Loucy (cell line): ENCODE results near the gene CEMIP2.

Experiments
- H2AFZ ChIP-seq: fragments of 200-600 bp; sonication (generic); 2 replicates; pipeline ENCODE4 v1.6.0; 2016; ENCODE audit warnings: antibody characterized with exemption, mild to moderate bottlenecking, low read length, moderate library complexity
- H3F3A ChIP-seq: fragments of 200-600 bp; 2 replicates; pipeline ENCODE4 v1.6.0; 2016; ENCODE audit warnings: antibody characterized with exemption, low read depth, mild to moderate bottlenecking
- H3K27me3 ChIP-seq: fragments of 200-600 bp; sonication (generic); 2 replicates; pipeline ENCODE4 v1.6.1; 2014; ENCODE audit warnings: low read length, mild to moderate bottlenecking; ENCODE audit not compliant: insufficient read depth, poor library complexity, severe bottlenecking
- H3K36me3 ChIP-seq: fragments of 200-600 bp; sonication (generic); 2 replicates; pipeline ENCODE4 v1.6.1; 2016; ENCODE audit warnings: low read length; ENCODE audit not compliant: insufficient read depth
- H3K4me1 ChIP-seq: fragments of 200-600 bp; sonication (generic); 2 replicates; pipeline ENCODE4 v1.5.1; 2014; ENCODE audit warnings: low read length, mild to moderate bottlenecking; ENCODE audit not compliant: insufficient read depth, poor library complexity, severe bottlenecking
- H3K4me2 ChIP-seq: fragments of 200-600 bp; sonication (generic); 2 replicates; pipeline ENCODE4 v1.6.0; 2014; ENCODE audit warnings: antibody characterized with exemption, low read length, low read depth, mild to moderate bottlenecking; ENCODE audit not compliant: poor library complexity, severe bottlenecking
- H3K4me3 ChIP-seq: fragments of 200-600 bp; sonication (generic); 2 replicates; pipeline ENCODE4 v1.5.1; 2014; ENCODE audit warnings: low read length, mild to moderate bottlenecking, mixed read lengths; ENCODE audit not compliant: poor library complexity, severe bottlenecking
- H3K79me2 ChIP-seq: fragments of 200-600 bp; sonication (generic); 2 replicates; pipeline ENCODE4 v1.6.1; 2014; ENCODE audit warnings: low read length; ENCODE audit not compliant: insufficient read depth
- H3K9ac ChIP-seq: fragments of 200-600 bp; sonication (generic); 2 replicates; pipeline ENCODE4 v1.6.0; 2014; ENCODE audit warnings: mild to moderate bottlenecking, low read depth, low read length, moderate library complexity; ENCODE audit not compliant: poor library complexity, severe bottlenecking
- H3K9me2 ChIP-seq: fragments of 200-600 bp; sonication (generic); replicated peaks from 2 replicates; pipeline ENCODE4 v1.6.1; 2016; ENCODE audit warnings: low read depth, low read length, mixed read lengths
- H3K9me3 ChIP-seq: fragments of 200-600 bp; sonication (generic); 2 replicates; pipeline ENCODE4 v1.6.1; 2014; ENCODE audit warnings: mild to moderate bottlenecking, antibody characterized with exemption, low read length, low read depth; ENCODE audit not compliant: insufficient read depth
- H4K20me1 ChIP-seq: fragments of 200-600 bp; sonication (generic); 2 replicates; pipeline ENCODE4 v1.6.0; 2014; ENCODE audit warnings: antibody characterized with exemption, low read length, mild to moderate bottlenecking; ENCODE audit not compliant: insufficient read depth, poor library complexity, severe bottlenecking
- CTCF ChIP-seq: fragments of 200-600 bp; sonication (generic); conservative IDR thresholded peaks from 2 replicates; pipeline ENCODE4 v1.5.1; 2014; ENCODE audit warnings: mild to moderate bottlenecking, antibody characterized with exemption, low read length
- EZH2phosphoT487 ChIP-seq: fragments of 200-600 bp; IDR thresholded peaks from 2 replicates; pipeline ENCODE4 v1.6.1; 2018; ENCODE audit warnings: antibody characterized with exemption, mild to moderate bottlenecking, moderate library complexity, borderline replicate concordance

CEMIP2 gene

GRCh38 chr9:71638627-71639026 lies 129.7 kb downstream of the CEMIP2 start:
- TF ChIP-seq CTCF (no peak), EZH2phosphoT487 (no peak)
- no peaks in the 10 kb centered on the region for H3K9me2 ChIP-seq
- H3K9ac ChIP-seq: no peak overlapping the region
- no peak overlapping the region for H3K4me3 ChIP-seq
- H2AFZ ChIP-seq: no peak overlapping the region
- H4K20me1 ChIP-seq: no peaks in the 10 kb centered on the region
- H3K4me2 ChIP-seq: no peak overlapping the region
- no peaks in the 10 kb centered on the region for H3F3A ChIP-seq
- H3K4me1 ChIP-seq: peaks cover 10% of the 10 kb centered on the region
- no peaks in the 10 kb centered on the region for H3K27me3 ChIP-seq
- no peaks in the 10 kb centered on the region for H3K9me3 ChIP-seq
- no peaks in the 10 kb centered on the region for H3K36me3 ChIP-seq
- H3K79me2 ChIP-seq: no peaks in the 10 kb centered on the region

- H3K9me3 ChIP-seq: no peaks in the 10 kb centered on the region
- H3K79me2 ChIP-seq: no peaks in the 10 kb centered on the region
- no peak for TF ChIP-seq EZH2phosphoT487
- no peak for TF ChIP-seq CTCF
- H3F3A ChIP-seq: no peaks in the 10 kb centered on the region
- H3K9ac ChIP-seq: no peak overlapping the region
- no peaks in the 10 kb centered on the region for H3K9me2 ChIP-seq
- H2AFZ ChIP-seq: no peak overlapping the region
- H3K27me3 ChIP-seq: no peaks in the 10 kb centered on the region
- no peaks in the 10 kb centered on the region for H4K20me1 ChIP-seq
- peak overlapping the region; percentile 11 for H3K4me2 ChIP-seq
- H3K4me3 ChIP-seq: no peak overlapping the region
- H3K4me1 ChIP-seq: peaks cover 7% of the 10 kb centered on the region
- H3K36me3 ChIP-seq: no peaks in the 10 kb centered on the region
Measured at GRCh38 chr9:71637926-71638325, 130.4 kb downstream of the CEMIP2 start.

GRCh38 chr9:71637375-71637774 lies 130.9 kb downstream of the CEMIP2 start:
- H3K79me2 ChIP-seq: no peaks in the 10 kb centered on the region
- peak overlapping the region; percentile 34 for H3K9ac ChIP-seq
- H3K4me2 ChIP-seq: peak overlapping the region; percentile 11
- H3K9me3 ChIP-seq: no peaks in the 10 kb centered on the region
- no peaks in the 10 kb centered on the region for H3K36me3 ChIP-seq
- H4K20me1 ChIP-seq: no peaks in the 10 kb centered on the region
- no peaks in the 10 kb centered on the region for H3F3A ChIP-seq
- no peaks in the 10 kb centered on the region for H3K9me2 ChIP-seq
- H3K4me3 ChIP-seq: no peak overlapping the region
- no peaks in the 10 kb centered on the region for H3K27me3 ChIP-seq
- H3K4me1 ChIP-seq: peaks cover 7% of the 10 kb centered on the region
- peak overlapping the region; percentile 79 for H2AFZ ChIP-seq
- TF ChIP-seq EZH2phosphoT487 (no peak), CTCF (no peak)
